Stimulated activated naive CD8-positive, alpha-beta T cell treated with anti-CD3 and anti-CD28 coated beads, Interleukin-15, amount 100 ng/mL, for 72 hours (primary cell): ENCODE results near the gene SUGCT.
"Not testable (repeated sequence)": the region's sequence is repeated elsewhere in the genome, so short reads cannot be mapped to it uniquely, and the experiment has no call there.

Experiments used
- ATAC-seq: fragments of 150-1000 bp; cut with Tn5 transposase; 2 replicates; pipeline ENCODE4 v1.10.0; 2021; ENCODE audit warnings: mild to moderate bottlenecking, moderate library complexity
- DNase-seq, 2 donors: peaks; one replicate each; pipeline ENCODE4 v3.0.0; 2021 to 2022
- H3K27ac Mint-ChIP-seq, 2 donors: one replicate each; pipeline ENCODE4 v1.8.0; 2022; ENCODE audit warnings: mild to moderate bottlenecking in 2 of 2, mixed read lengths in 2 of 2, moderate library complexity in 2 of 2
- H3K27me3 Mint-ChIP-seq: one replicate; pipeline ENCODE4 v1.8.0; 2022; ENCODE audit warnings: mixed read lengths
- H3K4me1 Mint-ChIP-seq: one replicate; pipeline ENCODE4 v1.8.0; 2022; ENCODE audit warnings: mild to moderate bottlenecking, mixed read lengths
- H3K4me3 Mint-ChIP-seq, 2 donors: one replicate each; pipeline ENCODE4 v1.8.0; 2022; ENCODE audit warnings: mild to moderate bottlenecking in 2 of 2, mixed read lengths in 2 of 2, moderate library complexity in 1 of 2
- H3K9me3 Mint-ChIP-seq, 2 donors: one replicate each; pipeline ENCODE4 v1.8.0; 2022; ENCODE audit warnings: mixed read lengths in 2 of 2

Gene SUGCT

GRCh38 chr7:40243076-40243475 is 108.3 kb downstream of the SUGCT start:
- Mint-ChIP-seq H3K4me1 (no peaks in the 10 kb centered on the region), H3K27ac (no peak overlapping the region)

GRCh38 chr7:40244226-40244625 is 109.4 kb downstream of the SUGCT start:
- H3K27me3 Mint-ChIP-seq, result no peaks in the 10 kb centered on the region
- H3K9me3 Mint-ChIP-seq, result no peaks in the 10 kb centered on the region
- DNase-seq (no peak), ATAC-seq (no peak)
- H3K4me3 Mint-ChIP-seq, result no peak overlapping the region
- no peaks in the 10 kb centered on the region for H3K4me1 Mint-ChIP-seq
- H3K27ac Mint-ChIP-seq, result no peak overlapping the region

More at GRCh38 chr7:40243076-40243475, 108.3 kb downstream of the SUGCT start:
- Mint-ChIP-seq H3K9me3 (no peaks in the 10 kb centered on the region), H3K27me3 (no peaks in the 10 kb centered on the region), H3K4me3 (no peak overlapping the region)
- ATAC-seq (no peak), DNase-seq (no peak)

- DNase-seq (no peak), ATAC-seq (no peak)
- Mint-ChIP-seq H3K27ac (no peak overlapping the region), H3K9me3 (no peaks in the 10 kb centered on the region), H3K27me3 (no peaks in the 10 kb centered on the region), H3K4me3 (no peak overlapping the region), H3K4me1 (no peaks in the 10 kb centered on the region)
Measured at GRCh38 chr7:40248681-40249080, 113.9 kb downstream of the SUGCT start.

GRCh38 chr7:40253444-40253843 is 118.6 kb downstream of the SUGCT start:
- not testable (repeated sequence) for ATAC-seq

GRCh38 chr7:40263752-40264390 is 129.1 kb downstream of the SUGCT start:
- no peaks in the 10 kb centered on the region for H3K9me3 Mint-ChIP-seq
- no peak for DNase-seq
- no peak overlapping the region for H3K27ac Mint-ChIP-seq
- H3K4me3 Mint-ChIP-seq, result peak overlapping the region in 1 of 2 donors; percentile 12
- H3K4me1 Mint-ChIP-seq, result peaks cover 15% of the 10 kb centered on the region
- H3K27me3 Mint-ChIP-seq, result no peaks in the 10 kb centered on the region
- ATAC-seq, result no peak

More at GRCh38 chr7:40253444-40253843, 118.6 kb downstream of the SUGCT start:
- not testable (repeated sequence) for DNase-seq, H3K27me3 Mint-ChIP-seq, H3K4me3 Mint-ChIP-seq, H3K27ac Mint-ChIP-seq, H3K9me3 Mint-ChIP-seq, H3K4me1 Mint-ChIP-seq

GRCh38 chr7:40267583-40267982 is 132.8 kb downstream of the SUGCT start:
- ATAC-seq, result no peak
- Mint-ChIP-seq H3K27ac (no peak overlapping the region), H3K27me3 (no peaks in the 10 kb centered on the region), H3K4me3 (no peak overlapping the region), H3K4me1 (peaks cover 15% of the 10 kb centered on the region), H3K9me3 (no peaks in the 10 kb centered on the region)
- DNase-seq, result no peak

- ATAC-seq, DNase-seq, H3K27me3 Mint-ChIP-seq, H3K27ac Mint-ChIP-seq, H3K9me3 Mint-ChIP-seq, H3K4me3 Mint-ChIP-seq: not testable (repeated sequence)
- H3K4me1 Mint-ChIP-seq, result peaks cover 11% of the 10 kb centered on the region
Measured at GRCh38 chr7:40268810-40269209, 134.0 kb downstream of the SUGCT start.

- DNase-seq, result no peak
- no peak overlapping the region for H3K27ac Mint-ChIP-seq
- no peak for ATAC-seq
- H3K27me3 Mint-ChIP-seq, result no peaks in the 10 kb centered on the region
- no peaks in the 10 kb centered on the region for H3K4me1 Mint-ChIP-seq
- H3K9me3 Mint-ChIP-seq, result peaks cover 2 to 4% of the 10 kb centered on the region in 2 donors
- H3K4me3 Mint-ChIP-seq, result no peak overlapping the region
Measured at GRCh38 chr7:40276061-40276460, 141.3 kb downstream of the SUGCT start.

- DNase-seq (no peak), ATAC-seq (no peak)
- no peak overlapping the region for H3K4me3 Mint-ChIP-seq
- no peaks in the 10 kb centered on the region for H3K4me1 Mint-ChIP-seq
- no peaks in the 10 kb centered on the region for H3K27me3 Mint-ChIP-seq
- H3K9me3 Mint-ChIP-seq, result peaks cover 4 to 8% of the 10 kb centered on the region in 2 donors
- H3K27ac Mint-ChIP-seq, result no peak overlapping the region
Measured at GRCh38 chr7:40279991-40280390, 145.2 kb downstream of the SUGCT start.

GRCh38 chr7:40282858-40283257 is 148.1 kb downstream of the SUGCT start:
- ATAC-seq, result no peak
- H3K27ac Mint-ChIP-seq, result no peak overlapping the region
- no peaks in the 10 kb centered on the region for H3K4me1 Mint-ChIP-seq
- peaks cover 4 to 8% of the 10 kb centered on the region in 2 donors for H3K9me3 Mint-ChIP-seq
- DNase-seq, result no peak
- H3K4me3 Mint-ChIP-seq, result no peak overlapping the region
- no peaks in the 10 kb centered on the region for H3K27me3 Mint-ChIP-seq

GRCh38 chr7:40283391-40283790 is 148.6 kb downstream of the SUGCT start:
- ATAC-seq (no peak), DNase-seq (no peak)
- Mint-ChIP-seq H3K27ac (no peak overlapping the region), H3K4me3 (no peak overlapping the region), H3K4me1 (no peaks in the 10 kb centered on the region), H3K27me3 (no peaks in the 10 kb centered on the region), H3K9me3 (peaks cover 4 to 8% of the 10 kb centered on the region in 2 donors)

- H3K4me1 Mint-ChIP-seq, result no peaks in the 10 kb centered on the region
- no peak overlapping the region for H3K4me3 Mint-ChIP-seq
- DNase-seq, result no peak
Measured at GRCh38 chr7:40288827-40289226, 154.0 kb downstream of the SUGCT start.

GRCh38 chr7:40297741-40298311 is 163.0 kb downstream of the SUGCT start:
- Mint-ChIP-seq H3K4me1 (no peaks in the 10 kb centered on the region), H3K9me3 (no peaks in the 10 kb centered on the region), H3K27ac (peak overlapping the region in 1 of 2 donors; percentile 79), H3K4me3 (no peak overlapping the region), H3K27me3 (no peaks in the 10 kb centered on the region)
- no peak for ATAC-seq
- no peak for DNase-seq

More at GRCh38 chr7:40288827-40289226, 154.0 kb downstream of the SUGCT start:
- Mint-ChIP-seq H3K27me3 (no peaks in the 10 kb centered on the region), H3K27ac (no peak overlapping the region), H3K9me3 (no peaks in the 10 kb centered on the region)
- ATAC-seq, result no peak

- H3K4me1 Mint-ChIP-seq, result no peaks in the 10 kb centered on the region
- H3K27me3 Mint-ChIP-seq, result no peaks in the 10 kb centered on the region
- no peak overlapping the region for H3K4me3 Mint-ChIP-seq
- H3K9me3 Mint-ChIP-seq, result no peaks in the 10 kb centered on the region
- ATAC-seq (no peak), DNase-seq (no peak)
- no peak overlapping the region for H3K27ac Mint-ChIP-seq
Measured at GRCh38 chr7:40298421-40298820, 163.6 kb downstream of the SUGCT start.

- H3K27me3 Mint-ChIP-seq, result no peaks in the 10 kb centered on the region
- H3K4me3 Mint-ChIP-seq, result no peak overlapping the region
- no peaks in the 10 kb centered on the region for H3K9me3 Mint-ChIP-seq
- DNase-seq, result no peak
- H3K27ac Mint-ChIP-seq, result no peak overlapping the region
- ATAC-seq, result peak; percentile 78
- H3K4me1 Mint-ChIP-seq, result no peaks in the 10 kb centered on the region
Measured at GRCh38 chr7:40299097-40299496, 164.3 kb downstream of the SUGCT start.

- H3K27me3 Mint-ChIP-seq, result no peaks in the 10 kb centered on the region
- no peaks in the 10 kb centered on the region for H3K9me3 Mint-ChIP-seq
- DNase-seq (no peak), ATAC-seq (no peak)
- no peak overlapping the region for H3K27ac Mint-ChIP-seq
- no peak overlapping the region for H3K4me3 Mint-ChIP-seq
- H3K4me1 Mint-ChIP-seq, result no peaks in the 10 kb centered on the region
Measured at GRCh38 chr7:40300146-40300670, 165.4 kb downstream of the SUGCT start.
